ENCODE measurements around the gene TRIM47. TPM values are rescaled to one million over a fixed set of nuclear protein-coding genes. Genes with fewer than 3 reads are reported as not detected.

Gene TRIM47
- total and polyA plus RNA-seq, 2 of the 13 experiments (the other 11 are each of a cell fraction or from before 2014, with no cell fraction given) = 33.5 to 82.0 TPM

DNA sequence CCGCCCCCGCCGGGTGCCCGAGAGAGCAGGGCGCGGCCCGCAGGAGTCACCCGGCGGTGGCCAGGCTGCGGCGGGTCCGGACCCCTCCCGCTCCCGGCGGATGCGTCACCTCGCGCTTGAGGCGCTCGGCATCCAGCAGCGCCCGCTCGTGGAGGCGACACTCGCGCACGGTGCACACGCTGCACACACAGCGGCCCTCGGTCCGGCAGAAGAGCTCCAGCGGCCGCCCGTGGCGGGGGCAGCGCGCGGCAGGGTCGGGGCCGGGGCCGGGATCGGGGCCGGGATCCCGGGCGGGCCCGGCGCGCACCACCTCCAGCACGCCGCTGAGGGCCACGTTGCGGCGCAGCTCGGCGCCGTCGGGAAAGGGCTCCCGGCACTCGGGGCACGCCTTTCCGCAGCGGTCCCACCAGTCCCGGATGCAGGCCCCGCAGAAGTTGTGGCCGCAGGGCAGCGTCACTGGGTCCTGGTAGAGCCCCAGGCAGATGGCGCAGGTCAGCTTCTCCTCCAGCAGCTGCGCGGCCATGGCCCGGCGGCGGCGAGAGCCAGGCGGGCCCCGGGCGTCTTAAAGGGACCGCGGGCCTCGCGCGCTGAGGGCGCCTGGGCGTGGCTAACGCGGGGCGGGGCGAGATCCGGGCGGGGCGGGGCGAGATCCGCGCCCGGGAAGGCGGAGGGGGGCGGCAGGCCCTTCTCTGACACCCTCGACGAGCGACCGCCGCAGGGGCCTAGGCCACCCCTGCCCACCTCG is 18.2 kb upstream of the TRIM47 start, which contains the start of gene TRIM65 (continued):
- TF ChIP-seq, protein P1, sequence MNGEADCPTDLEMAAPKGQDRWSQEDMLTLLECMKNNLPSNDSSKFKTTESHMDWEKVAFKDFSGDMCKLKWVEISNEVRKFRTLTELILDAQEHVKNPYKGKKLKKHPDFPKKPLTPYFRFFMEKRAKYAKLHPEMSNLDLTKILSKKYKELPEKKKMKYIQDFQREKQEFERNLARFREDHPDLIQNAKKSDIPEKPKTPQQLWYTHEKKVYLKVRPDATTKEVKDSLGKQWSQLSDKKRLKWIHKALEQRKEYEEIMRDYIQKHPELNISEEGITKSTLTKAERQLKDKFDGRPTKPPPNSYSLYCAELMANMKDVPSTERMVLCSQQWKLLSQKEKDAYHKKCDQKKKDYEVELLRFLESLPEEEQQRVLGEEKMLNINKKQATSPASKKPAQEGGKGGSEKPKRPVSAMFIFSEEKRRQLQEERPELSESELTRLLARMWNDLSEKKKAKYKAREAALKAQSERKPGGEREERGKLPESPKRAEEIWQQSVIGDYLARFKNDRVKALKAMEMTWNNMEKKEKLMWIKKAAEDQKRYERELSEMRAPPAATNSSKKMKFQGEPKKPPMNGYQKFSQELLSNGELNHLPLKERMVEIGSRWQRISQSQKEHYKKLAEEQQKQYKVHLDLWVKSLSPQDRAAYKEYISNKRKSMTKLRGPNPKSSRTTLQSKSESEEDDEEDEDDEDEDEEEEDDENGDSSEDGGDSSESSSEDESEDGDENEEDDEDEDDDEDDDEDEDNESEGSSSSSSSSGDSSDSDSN (CRISPR knock-in tag; IDR thresholded peaks at IDR 0.05) = peak; percentile 89
- TF ChIP-seq KAT8 (CRISPR knock-in tag; IDR thresholded peaks at IDR 0.05) = peak; percentile 46; the same call in 1 of the 2 replicates
- no peak; the same call in 1 of the 2 replicates for TF ChIP-seq IRF2 (CRISPR knock-in tag; IDR thresholded peaks at IDR 0.05)
- TF ChIP-seq, protein P2, sequence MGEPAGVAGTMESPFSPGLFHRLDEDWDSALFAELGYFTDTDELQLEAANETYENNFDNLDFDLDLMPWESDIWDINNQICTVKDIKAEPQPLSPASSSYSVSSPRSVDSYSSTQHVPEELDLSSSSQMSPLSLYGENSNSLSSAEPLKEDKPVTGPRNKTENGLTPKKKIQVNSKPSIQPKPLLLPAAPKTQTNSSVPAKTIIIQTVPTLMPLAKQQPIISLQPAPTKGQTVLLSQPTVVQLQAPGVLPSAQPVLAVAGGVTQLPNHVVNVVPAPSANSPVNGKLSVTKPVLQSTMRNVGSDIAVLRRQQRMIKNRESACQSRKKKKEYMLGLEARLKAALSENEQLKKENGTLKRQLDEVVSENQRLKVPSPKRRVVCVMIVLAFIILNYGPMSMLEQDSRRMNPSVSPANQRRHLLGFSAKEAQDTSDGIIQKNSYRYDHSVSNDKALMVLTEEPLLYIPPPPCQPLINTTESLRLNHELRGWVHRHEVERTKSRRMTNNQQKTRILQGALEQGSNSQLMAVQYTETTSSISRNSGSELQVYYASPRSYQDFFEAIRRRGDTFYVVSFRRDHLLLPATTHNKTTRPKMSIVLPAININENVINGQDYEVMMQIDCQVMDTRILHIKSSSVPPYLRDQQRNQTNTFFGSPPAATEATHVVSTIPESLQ (CRISPR knock-in tag; conservative IDR thresholded peaks at IDR 0.05) = no peak
- no peak for TF ChIP-seq ZNF652 (CRISPR knock-in tag; IDR thresholded peaks at IDR 0.05; ENCODE audit: borderline replicate concordance, low read depth)
- TF ChIP-seq ZNF773 (CRISPR knock-in tag; IDR thresholded peaks at IDR 0.05; ENCODE audit: borderline replicate concordance) = 0 out of 2 replicates have a peak, but pooled peaks have one; percentile 25
- TF ChIP-seq, protein P3, sequence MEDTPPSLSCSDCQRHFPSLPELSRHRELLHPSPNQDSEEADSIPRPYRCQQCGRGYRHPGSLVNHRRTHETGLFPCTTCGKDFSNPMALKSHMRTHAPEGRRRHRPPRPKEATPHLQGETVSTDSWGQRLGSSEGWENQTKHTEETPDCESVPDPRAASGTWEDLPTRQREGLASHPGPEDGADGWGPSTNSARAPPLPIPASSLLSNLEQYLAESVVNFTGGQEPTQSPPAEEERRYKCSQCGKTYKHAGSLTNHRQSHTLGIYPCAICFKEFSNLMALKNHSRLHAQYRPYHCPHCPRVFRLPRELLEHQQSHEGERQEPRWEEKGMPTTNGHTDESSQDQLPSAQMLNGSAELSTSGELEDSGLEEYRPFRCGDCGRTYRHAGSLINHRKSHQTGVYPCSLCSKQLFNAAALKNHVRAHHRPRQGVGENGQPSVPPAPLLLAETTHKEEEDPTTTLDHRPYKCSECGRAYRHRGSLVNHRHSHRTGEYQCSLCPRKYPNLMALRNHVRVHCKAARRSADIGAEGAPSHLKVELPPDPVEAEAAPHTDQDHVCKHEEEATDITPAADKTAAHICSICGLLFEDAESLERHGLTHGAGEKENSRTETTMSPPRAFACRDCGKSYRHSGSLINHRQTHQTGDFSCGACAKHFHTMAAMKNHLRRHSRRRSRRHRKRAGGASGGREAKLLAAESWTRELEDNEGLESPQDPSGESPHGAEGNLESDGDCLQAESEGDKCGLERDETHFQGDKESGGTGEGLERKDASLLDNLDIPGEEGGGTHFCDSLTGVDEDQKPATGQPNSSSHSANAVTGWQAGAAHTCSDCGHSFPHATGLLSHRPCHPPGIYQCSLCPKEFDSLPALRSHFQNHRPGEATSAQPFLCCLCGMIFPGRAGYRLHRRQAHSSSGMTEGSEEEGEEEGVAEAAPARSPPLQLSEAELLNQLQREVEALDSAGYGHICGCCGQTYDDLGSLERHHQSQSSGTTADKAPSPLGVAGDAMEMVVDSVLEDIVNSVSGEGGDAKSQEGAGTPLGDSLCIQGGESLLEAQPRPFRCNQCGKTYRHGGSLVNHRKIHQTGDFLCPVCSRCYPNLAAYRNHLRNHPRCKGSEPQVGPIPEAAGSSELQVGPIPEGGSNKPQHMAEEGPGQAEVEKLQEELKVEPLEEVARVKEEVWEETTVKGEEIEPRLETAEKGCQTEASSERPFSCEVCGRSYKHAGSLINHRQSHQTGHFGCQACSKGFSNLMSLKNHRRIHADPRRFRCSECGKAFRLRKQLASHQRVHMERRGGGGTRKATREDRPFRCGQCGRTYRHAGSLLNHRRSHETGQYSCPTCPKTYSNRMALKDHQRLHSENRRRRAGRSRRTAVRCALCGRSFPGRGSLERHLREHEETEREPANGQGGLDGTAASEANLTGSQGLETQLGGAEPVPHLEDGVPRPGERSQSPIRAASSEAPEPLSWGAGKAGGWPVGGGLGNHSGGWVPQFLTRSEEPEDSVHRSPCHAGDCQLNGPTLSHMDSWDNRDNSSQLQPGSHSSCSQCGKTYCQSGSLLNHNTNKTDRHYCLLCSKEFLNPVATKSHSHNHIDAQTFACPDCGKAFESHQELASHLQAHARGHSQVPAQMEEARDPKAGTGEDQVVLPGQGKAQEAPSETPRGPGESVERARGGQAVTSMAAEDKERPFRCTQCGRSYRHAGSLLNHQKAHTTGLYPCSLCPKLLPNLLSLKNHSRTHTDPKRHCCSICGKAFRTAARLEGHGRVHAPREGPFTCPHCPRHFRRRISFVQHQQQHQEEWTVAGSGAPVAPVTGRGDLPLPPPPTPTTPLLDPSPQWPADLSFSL (CRISPR knock-in tag; IDR thresholded peaks at IDR 0.05) = no peak; the same call in 1 of the 2 replicates
- TF ChIP-seq RCOR2 (CRISPR knock-in tag; IDR thresholded peaks at IDR 0.05) = no peak
- TF ChIP-seq MZF1 (CRISPR knock-in tag; IDR thresholded peaks at IDR 0.05; ENCODE audit: borderline replicate concordance) = 0 out of 2 replicates have a peak, but pooled peaks have one; percentile 27
- peak; percentile 89; the same call in 1 of the 2 replicates for TF ChIP-seq ZNF577 (CRISPR knock-in tag; IDR thresholded peaks at IDR 0.05; ENCODE audit: borderline replicate concordance, low read depth)
- TF ChIP-seq AHR (CRISPR knock-in tag; IDR thresholded peaks at IDR 0.05) = no peak
- no peak for TF ChIP-seq ZNF737 (CRISPR knock-in tag; IDR thresholded peaks at IDR 0.05; ENCODE audit: borderline replicate concordance)
- TF ChIP-seq ZNF549 (CRISPR knock-in tag; IDR thresholded peaks at IDR 0.05) = no peak
- no peak for TF ChIP-seq ZNF619 (CRISPR knock-in tag; IDR thresholded peaks at IDR 0.05)
- TF ChIP-seq, protein P4, sequence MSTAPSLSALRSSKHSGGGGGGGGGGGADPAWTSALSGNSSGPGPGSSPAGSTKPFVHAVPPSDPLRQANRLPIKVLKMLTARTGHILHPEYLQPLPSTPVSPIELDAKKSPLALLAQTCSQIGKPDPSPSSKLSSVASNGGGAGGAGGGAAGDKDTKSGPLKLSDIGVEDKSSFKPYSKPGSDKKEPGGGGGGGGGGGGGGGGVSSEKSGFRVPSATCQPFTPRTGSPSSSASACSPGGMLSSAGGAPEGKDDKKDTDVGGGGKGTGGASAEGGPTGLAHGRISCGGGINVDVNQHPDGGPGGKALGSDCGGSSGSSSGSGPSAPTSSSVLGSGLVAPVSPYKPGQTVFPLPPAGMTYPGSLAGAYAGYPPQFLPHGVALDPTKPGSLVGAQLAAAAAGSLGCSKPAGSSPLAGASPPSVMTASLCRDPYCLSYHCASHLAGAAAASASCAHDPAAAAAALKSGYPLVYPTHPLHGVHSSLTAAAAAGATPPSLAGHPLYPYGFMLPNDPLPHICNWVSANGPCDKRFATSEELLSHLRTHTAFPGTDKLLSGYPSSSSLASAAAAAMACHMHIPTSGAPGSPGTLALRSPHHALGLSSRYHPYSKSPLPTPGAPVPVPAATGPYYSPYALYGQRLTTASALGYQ (CRISPR knock-in tag; IDR thresholded peaks at IDR 0.05) = no peak; the same call in 1 of the 2 replicates
- TF ChIP-seq BCL6 (CRISPR knock-in tag; IDR thresholded peaks at IDR 0.05) = 0 out of 2 replicates have a peak, but pooled peaks have one; percentile 27
- TF ChIP-seq ZNF24 (IDR thresholded peaks at IDR 0.05) = no peak

All from HepG2 (cell line).